Superior temporal gyrus (tissue), 1 donor: Measurements from ENCODE around the gene POLR2J2.
"Not testable (repeated sequence)": the region's sequence is repeated elsewhere in the genome, so short reads cannot be mapped to it uniquely, and the experiment has no call there.

Source experiments
- DNase-seq: peaks from one replicate; pipeline ENCODE4 v3.0.0-alpha.2; 2016; ENCODE audit errors: extremely low spot score

POLR2J2 gene

DNA sequence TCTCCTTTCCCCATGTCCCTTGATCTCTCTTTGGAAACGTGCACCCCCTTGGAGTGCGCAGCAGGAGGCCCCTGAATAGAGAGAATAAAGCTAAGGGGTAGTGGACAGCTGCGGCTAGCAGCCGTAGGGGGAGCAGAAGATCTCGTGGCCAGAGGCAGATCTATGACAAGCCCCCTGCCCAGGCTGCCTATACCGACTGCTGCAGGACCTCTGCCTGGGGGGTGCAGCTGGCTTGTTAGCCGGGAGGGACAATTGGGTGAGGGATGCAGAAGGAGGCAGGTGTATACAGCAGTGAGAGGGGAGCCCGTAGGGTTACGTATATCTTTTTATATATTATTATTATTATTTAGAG is 469 bp upstream of the POLR2J2 start:
- not testable (repeated sequence) for DNase-seq

DNA sequence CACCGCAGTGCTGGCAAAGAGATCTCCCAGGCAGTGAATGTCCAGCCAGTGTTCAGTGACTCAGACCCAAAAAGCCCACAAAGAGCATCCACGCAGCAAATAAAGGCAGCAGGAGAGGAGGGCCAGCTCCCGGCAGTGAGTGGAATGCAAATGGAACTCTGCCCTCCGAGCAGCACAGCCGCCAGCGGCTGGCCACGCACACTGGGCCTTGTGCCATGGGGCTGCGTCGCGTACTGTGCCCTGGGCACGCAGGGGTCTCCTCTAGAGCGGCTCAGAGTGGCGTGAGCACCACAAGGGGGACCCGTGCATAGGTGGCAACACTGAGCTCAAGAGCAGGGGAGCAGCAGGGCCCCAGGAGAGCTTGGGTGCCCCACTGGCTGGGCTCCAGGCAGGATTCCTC is 3.9 kb downstream of the POLR2J2 start:
- not testable (repeated sequence) for DNase-seq

DNA sequence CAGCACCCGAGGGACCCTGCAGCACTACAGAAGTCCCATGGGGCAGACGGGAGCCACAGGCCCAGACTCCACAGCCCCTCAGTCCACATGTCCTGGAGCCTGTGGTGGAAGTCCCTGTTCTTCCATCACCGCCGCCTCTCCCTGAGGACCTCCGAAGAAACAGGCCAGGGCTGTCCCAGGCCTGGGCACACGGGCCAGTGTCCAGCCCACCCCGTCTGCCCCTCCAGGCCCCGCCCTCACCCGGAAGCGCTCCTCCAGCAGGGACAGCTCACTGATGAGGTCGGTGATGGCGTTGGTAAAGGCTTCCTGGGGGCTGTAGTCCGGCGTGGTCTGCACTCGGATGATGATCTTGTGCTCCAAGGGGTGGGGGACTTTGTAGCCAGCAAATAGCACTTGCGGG is 4.6 kb downstream of the POLR2J2 start:
- DNase-seq: not testable (repeated sequence)

DNA sequence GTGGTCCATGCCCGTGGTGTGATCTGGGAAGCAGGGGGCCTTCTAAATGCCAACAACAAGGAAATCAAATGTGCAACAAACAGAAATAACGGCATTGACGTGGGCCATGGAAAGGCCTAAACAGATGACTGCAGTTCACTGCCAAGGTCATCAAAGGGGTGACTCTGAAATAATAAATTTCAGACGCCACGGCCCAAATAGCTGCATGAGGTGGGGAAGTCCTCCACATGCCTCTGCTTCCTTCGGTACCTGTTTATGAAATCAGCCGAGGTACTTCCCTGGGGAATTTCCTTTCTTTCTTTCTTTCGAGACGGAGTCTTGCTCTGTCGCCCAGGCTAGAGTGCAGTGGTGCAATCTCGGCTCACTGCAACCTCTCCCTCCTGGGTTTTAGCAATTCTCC is 6.7 kb downstream of the POLR2J2 start:
- DNase-seq: not testable (repeated sequence)

DNA sequence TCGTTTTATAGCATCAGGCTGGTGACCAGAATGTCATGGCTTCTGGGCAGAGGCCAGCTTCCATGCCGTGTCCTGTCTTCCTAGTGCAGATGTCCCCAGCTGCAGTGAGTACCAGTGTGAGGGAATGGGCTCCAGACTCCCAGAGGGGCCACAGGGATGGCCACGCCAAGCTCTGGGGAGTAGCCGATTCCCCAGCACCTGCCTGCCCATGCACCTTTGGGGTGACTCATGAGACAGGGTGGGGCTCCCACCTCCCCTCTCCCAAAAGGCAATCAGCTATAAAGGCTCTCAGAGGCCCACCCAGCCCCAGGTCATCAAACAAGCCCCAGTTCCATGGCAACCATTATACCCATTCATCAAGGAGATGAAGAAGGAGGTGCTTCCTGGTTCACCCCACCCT is 21.5 kb downstream of the POLR2J2 start, which contains the start of gene SPDYE2B:
Gene SPDYE2B (plus strand): TSS at position 396 of the 400 bp plus-strand sequence. CDS start 2,030 bp downstream, outside the sequence.
- DNase-seq: not testable (repeated sequence)

DNA sequence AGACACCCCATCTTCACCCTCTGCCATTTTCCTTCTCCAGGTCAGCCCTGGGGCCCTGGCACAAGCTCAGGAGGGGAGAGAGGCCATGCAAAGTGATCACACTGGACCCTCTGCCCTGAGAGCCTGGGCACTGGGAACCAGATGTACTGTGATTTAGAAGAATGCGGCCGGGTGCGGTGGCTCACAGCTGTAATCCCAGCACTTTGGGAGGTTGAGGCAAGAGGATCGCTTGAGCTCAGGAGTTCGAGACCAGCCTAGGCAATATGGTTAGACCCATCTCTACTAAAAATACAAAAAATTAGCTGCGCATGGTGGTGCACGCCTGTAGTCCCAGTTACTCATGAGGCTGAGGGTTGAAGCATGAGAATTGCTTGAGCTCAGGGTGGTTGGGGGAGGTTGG is 23.6 kb downstream of the POLR2J2 start:
- DNase-seq: not testable (repeated sequence)

DNA sequence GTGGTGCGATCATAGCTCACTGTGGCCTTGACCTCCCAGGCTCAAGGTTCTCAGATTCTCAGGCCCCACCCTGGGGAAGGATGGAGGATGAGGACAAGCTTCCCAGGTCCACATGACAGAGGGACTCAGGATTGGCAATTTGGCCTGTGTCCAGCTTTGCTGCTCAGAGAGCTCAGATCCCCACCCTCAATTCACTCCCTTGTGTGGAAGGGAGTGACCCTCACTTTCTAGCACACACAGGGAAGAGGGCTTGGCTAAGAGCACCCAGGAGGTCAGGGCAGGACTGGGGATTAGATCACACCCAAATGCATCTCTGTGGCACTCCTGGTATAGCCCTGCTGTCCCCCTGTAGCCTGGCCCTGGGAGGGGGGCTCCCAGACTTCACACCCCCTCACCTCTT is 28.1 kb downstream of the POLR2J2 start:
- not testable (repeated sequence) for DNase-seq

DNA sequence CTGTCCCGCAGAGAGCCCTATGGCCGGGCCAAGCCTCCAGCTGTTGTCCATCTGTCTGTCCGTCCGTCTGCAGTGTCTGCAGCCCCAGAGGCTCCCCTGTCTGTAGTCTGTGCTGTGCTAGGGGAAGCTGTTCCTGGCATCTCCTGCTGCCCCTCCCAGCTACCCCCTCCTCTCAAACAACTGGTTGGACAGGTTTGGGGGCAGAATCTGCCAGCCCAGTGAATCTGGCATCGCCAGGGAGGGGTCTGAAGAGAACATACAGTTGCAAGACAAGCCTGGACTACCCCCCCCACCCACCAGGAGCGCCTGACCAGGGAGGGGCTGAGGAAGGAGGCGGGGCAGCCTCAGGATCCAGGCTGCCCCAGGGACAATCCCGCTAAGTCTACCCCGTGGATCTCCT is 28.8 kb downstream of the POLR2J2 start, which contains the start of gene UPK3BL1:
Gene UPK3BL1 (minus strand): TSS at position 101 of the 400 bp plus-strand sequence. CDS start 50 bp downstream, at position 51.
- DNase-seq: not testable (repeated sequence)

DNA sequence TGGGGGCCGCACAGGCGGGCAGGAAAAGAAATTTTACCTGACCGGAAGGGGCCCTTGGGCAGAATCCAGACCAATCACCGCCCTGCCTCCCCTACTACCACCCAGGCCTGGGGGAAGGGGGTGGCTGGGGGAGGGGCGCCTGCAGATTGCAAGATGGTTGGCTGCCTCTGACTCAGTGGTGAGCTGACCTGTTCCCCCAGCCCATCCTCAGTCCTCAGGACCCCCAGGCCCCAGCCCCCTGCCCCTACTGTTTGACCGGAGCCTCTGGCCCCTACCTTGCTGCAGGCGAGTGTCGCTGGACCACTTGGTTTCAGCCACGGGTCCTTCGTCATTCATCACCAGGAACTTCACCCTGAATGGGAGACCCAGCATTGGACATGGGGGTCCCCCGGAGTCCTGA is 32.6 kb downstream of the POLR2J2 start:
- not testable (repeated sequence) for DNase-seq

DNA sequence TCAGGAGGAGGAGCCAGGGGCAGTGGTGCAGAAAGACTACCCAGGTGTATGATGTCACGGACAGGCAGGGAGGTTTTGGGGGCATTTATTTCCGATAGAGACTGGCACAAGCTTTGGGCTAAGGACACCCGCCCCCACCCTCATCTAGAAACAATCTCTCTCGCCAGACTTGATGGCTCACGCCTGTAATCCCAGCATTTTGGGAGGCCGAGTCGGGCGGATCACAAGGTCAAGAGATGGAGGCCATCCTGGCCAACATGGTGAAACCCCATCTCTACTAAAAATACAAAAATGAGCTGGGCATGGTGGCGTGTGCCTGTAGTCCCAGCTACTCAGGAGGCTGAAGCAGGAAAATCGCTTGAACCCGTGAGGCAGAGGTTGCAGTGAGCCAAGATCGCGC is 34.5 kb downstream of the POLR2J2 start:
- DNase-seq: not testable (repeated sequence)

DNA sequence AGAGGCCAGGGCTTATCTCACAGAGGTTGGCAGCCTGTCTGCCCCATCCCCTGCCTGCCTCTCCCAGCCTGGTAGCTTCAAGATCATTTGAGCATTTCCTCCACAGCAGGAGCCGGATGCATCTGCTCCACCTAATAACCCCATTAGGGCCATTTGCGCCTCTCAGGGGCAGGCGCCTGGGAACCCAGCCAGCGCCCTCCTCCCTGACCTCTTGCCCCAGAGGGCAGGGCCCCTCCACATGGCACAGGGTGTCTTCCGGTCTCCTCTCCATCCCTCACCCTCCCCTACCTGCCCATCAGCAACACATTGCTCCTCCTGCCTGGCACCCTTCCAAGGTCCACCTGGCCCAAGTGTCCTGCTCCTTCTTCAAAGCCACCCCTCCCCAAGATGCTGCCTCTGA is 36.1 kb downstream of the POLR2J2 start:
- DNase-seq: not testable (repeated sequence)

DNA sequence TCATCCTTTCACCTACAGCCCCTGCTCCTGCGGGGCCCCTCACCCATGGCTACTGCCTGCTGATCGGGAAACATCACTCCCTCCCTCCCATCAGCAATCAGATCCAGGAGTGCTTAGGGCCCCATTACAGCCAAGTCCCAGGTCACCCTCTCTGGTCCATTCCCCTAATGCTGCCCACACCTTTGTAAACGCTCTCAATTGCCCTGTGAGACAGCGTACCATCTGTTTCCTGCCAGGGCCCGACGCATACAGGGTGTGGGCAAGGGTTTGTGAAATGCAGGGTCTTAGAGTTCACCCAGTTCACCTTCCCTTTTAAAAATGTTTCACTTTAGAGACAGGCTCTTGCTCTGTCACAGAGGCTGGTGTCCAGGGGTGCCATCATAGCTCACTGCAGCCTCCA is 37.2 kb downstream of the POLR2J2 start:
- DNase-seq: not testable (repeated sequence)

DNA sequence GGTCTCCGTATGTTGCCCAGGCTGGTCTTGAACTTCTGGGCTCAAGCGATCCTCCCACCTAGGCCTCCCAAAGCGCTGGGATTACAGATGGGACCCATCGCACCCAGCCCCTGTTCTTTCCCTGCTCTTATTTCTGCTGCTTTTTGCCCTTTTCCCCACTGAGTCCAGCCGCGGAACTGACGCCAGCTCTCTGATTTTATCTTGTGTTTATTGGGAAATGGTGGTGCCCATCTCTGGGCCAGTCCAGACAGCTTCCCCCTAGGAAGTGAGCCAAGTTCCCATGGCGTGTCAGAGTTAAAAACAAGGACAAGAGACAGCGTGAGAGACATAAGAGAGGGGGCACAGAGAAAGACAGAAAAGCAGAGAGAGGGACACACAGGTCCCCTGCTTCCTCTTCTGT is 40.8 kb downstream of the POLR2J2 start:
- not testable (repeated sequence) for DNase-seq

DNA sequence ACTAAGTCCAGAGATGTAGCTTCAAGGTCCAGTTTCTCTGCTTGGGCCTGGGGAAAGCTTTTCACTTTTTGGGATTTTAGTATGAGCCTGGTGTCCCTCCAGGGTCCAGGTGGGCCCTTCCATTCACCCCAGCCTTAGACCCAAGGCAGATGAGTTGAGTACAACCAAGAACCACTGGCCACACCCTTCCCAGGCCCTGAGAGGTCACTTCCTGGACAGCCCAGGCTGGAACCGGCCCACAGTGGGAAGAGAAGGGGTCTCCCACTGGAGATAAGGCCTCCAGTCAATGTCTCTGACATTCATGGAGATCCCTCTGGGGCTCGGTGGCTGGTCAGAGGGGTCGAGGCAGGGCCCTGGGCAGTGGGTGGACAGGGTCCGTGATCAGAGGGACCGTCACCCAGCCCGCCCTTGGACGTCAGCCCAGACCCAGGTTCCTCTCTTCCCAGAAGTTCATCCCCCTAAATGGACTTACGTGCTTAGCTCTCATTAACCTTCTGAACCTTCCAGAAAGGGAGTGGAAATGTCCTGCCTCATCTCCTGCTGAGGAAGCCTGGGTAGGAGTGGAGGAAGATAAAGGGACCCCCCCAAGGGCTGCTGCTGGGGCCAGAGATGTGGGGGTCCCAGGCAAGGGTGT is 44.1 kb downstream of the POLR2J2 start:
- not testable (repeated sequence) for DNase-seq

DNA sequence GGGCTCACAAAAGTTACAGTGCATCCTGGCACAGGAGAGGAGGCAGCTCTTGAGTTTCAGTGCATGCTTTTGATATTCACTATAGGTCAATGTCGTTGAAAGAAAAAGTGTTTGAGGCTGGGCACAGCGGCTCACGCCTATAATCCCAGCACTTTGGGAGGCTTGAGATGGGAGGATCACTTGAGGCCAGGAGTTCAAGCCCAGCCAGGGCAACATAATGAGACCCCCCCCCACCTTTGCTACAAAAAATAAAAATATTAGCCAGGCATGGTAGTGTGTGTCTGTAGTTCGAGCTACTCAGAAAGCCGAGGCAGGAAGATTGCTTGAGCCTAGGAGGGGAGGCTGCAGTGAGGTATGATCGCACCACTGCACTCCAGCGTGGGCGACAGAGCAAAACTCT is 53.3 kb downstream of the POLR2J2 start:
- DNase-seq: not testable (repeated sequence)

DNA sequence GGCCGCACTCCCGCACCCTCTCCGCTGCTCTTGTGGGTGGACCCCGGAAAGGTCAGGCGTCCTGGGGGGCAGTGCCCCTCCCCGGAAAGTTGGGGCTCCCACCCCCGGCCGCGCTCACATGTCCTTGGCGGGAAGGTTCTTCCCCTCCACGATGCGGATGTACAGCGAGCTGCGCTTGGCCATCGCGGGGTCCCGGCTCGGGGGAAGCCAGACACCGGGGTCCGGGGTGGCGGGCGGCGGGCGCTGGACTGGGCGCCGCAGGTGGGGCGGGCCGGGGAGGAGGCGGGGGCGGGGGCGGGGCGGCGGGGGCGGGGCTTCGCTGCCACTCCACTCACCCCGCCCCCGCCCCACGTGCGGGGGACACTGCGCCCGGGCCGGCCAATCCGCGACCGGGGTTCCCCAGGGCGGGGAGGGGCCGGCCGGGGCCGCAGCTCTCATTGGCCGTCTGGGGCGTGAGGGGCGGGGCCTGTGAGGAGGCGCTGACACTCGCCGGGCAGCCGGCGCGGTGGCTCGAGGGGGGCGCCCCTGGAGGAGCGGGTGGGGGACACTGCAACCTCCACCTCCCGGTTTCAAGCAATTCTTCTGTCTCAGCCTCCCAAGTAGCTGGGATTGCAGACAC is 54.8 kb downstream of the POLR2J2 start, which contains the start of gene RASA4:
Gene RASA4 (minus strand): TSS at position 250 of the 619 bp plus-strand sequence. CDS start 67 bp downstream, at position 183.
- peak; percentile 0 for DNase-seq
